Stimulated activated CD4-positive, alpha-beta T cell treated with anti-CD3 and anti-CD28 coated beads, Interleukin-2, amount 100 ng/mL, for 48 hours (primary cell): ENCODE measurements around the gene KLHL35.
A peak's percentile ranks its signal among the peaks of the same experiment; 100 is the strongest.

Source experiments
- DNase-seq, 2 donors: peaks; one replicate each; pipeline ENCODE4 v3.0.0-alpha.2; 2020

KLHL35 gene

GRCh38 chr11:75468534-75469340 is 35.7 kb upstream of the KLHL35 start:
- no peak for DNase-seq

DNA sequence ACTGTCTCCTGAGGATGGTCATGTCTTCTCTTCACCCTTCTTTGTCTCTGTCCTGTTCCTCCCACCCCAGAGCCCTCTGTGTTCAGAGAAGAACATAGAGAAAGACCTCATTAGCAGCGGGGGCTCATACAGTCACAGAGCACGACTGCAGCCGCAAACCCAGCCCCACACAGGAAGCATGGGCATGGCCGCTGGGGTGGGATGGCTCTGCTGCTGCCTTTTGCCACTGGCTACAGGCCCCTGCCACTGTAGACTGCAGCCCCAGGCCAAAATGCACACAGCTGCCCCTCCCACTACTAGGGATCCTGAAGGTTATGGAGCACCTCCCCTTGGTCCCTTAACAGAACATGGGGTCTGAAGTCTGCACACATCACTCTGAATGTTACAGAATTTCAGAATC is 34.9 kb upstream of the KLHL35 start:
- DNase-seq, result no peak

DNA sequence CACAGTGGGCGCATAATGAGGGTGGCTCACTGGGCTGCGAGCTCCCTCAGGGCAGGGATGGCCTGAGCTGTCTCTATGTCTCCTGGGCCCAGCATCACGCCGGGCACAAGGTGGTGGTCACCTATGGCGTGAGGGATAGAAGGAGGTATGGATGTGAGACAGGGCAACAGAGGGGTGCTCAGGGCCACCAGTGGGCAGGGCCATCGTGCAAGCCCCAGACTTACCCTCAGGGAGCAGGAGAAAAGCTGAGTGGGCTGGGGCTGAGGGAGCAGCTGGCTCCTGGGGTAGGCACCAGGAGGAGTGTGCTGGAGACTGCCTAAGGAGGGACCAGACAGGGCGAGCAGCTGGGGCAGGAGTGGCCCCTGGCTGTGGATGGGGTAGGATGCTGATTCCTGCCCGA is 34.3 kb upstream of the KLHL35 start:
- DNase-seq, result no peak

DNA sequence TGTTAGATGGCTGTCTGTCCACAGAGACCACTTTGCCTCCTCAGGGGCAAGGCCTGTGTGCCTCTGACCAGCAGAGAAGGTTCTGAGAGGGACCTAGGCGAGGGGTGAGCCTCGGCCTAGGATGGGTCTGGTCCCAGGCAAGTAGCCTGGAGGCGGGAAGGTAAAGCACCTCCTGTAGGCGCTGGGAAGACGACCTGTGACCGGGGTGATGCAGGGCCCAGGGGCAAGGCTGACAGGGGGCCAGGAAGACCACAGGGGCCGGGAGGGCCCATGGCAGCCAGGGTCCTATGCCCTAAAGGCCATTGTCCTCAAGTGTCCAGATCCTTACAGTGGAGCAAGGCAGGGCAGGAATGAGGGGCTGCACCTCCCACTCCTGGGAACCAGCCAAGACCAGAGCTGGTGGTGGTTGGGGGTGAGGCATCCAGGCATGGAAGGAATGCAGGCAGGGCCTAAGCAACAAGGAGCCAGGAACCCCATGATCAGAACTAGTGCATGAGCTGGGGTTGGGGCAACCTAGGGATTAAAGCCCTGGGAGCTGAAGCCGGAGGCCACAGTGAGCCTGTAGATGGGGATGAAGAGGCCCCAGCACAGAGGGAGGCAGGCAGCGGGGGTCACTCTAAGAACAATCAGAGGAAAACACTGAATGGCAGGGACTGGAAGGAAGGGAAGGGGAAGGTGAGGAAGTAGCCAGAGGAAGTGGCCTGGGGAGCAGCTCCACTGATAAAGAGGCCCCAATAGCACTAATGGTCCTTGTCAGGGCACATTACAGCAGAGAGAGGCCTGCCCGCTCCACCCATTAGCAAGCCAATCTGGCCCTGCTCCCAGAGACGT is 32.9 kb upstream of the KLHL35 start:
- DNase-seq, result no peak

GRCh38 chr11:75463106-75463774 is 30.2 kb upstream of the KLHL35 start:
- no peak for DNase-seq

DNA sequence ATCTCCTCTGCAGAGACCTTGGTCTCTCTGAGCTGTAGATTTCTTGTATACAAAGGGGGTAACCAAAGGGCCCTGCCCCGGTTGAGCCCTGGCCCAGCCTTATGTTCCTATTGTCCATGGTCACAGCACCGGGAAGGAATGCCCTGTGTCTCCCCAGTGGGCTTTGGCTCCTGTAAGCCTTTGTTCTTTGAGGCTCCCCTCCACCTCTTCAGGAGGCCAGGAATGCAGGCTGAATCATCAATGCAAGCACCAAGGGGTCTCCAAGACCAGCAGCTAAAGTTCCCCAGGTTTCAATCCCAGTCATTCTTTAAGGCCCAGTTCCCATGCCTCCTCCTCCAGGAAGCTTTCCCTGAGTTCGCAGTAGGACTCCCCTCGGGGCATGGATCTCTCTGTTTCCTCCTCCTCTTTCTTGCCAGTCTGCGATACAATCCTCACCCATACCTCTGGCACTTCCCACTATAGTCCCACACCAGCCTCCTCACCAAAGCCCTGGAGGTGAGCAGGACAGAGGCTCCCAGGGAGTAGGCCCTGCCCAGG is 29.2 kb upstream of the KLHL35 start:
- no peak for DNase-seq

DNA sequence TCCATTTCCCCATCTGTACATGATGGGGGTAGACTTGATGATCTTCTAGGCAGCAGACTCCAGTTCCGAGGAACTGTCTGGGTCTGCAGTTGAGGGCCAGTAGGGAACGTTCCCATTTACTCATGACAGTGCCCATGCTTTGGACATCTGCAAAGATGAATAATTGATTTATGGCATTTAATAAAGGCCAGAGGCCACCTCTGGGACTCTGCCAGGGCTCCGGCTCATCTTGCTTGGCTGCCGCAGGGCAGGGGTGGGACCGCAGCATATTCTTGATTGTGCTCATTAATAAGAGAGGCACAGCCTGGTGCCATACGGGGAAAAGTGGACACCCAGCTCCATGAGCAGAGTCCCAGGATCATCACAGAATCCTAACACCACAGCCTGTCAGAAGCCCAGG is 28.1 kb upstream of the KLHL35 start:
- no peak for DNase-seq

DNA sequence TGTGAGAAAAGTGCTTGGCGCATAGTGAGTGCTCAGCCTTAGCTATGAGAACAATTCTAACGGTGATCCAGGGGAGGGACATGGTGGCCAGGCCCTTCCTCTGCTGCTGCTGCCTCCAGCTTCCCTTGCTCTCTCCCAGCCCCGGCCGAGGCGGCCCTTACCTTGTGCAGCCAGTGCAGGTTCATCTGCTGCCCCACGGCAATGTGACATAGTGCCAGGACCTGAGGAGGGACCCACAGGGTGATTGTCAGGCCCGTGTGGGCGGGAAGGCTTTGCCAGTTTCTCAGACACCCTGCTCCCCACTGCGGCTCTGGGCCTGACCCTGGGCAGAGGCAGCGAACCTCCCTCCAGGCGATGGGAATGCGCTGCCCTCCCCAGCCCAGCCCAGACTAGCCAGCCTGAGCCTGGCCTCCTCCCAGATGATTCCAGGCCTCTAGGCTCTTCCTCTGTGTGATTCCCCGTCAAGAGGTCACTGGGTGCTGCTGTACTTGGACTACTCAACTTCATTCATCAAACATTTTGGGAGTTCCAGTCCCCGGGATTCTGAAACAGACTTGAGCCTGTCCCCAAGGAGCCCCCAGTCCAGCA is 23.7 kb upstream of the KLHL35 start:
- DNase-seq, result no peak

DNA sequence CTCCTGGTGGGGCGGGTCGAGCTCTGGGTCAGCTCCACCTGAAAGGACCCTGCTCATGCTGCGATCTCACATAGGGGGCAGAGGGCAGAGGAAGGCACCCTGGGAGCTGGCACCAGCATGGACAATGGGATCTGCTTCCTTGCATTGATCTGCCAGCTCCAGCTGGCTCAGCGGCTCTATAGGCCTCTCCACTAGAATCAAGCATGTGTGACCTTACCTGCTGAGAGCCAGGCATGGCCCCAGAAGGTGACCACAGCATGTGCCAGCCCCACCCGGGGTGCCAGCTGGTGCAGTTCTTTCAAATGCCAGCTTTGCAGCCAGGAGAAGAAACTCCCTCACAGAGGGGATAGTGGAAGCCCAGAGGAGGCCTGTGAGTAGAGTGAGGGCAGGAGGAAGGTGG is 22.0 kb upstream of the KLHL35 start:
- DNase-seq, result no peak

GRCh38 chr11:75453916-75454655 is 21.1 kb upstream of the KLHL35 start:
- no peak for DNase-seq

- peak; percentile 50 to 60 for DNase-seq
These were observed 18.1 kb upstream of the KLHL35 start for GRCh38 chr11:75450826-75451821.

- no peak for DNase-seq
These were observed 17.2 kb upstream of the KLHL35 start for GRCh38 chr11:75450236-75450635.

GRCh38 chr11:75449776-75450175 is 16.8 kb upstream of the KLHL35 start:
- no peak for DNase-seq

DNA sequence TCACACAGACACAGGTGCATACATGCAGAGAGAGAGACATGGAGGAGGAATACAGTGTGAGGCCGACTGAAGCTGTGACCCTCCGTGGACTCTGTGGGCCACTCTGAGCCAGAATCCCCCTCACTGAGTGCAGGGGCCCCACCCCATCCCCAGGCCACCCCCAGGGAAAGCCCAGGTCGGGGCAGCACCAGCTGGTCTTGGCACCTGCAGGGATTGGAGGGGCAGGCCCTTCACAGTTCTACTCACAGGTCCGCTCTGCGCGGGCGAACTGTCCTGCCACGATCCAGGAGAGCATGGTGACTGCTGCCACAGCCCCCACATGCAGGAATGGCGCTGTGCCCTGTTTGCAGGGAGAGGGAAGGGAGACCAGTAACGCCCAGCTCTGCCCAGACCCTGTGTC is 16.3 kb upstream of the KLHL35 start:
- no peak for DNase-seq

DNA sequence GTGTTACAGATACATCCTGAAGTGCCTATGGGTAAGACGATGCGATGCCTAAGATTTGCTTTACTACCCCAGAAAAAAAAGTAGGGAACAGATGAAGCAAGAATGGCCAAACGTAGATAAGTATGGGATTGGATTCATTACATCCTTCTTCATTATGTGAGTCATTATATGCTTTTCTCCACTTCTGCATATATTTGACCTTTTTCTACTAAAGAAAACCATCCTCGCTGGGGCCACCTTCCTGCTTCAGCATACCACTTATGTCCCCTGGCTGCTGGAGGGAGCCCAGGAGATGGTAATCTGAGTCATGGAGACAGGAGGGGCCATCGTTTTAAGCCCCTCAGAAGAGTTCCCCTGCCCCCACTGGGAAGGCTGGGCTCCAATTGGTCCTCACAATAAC is 14.4 kb upstream of the KLHL35 start:
- no peak for DNase-seq

DNA sequence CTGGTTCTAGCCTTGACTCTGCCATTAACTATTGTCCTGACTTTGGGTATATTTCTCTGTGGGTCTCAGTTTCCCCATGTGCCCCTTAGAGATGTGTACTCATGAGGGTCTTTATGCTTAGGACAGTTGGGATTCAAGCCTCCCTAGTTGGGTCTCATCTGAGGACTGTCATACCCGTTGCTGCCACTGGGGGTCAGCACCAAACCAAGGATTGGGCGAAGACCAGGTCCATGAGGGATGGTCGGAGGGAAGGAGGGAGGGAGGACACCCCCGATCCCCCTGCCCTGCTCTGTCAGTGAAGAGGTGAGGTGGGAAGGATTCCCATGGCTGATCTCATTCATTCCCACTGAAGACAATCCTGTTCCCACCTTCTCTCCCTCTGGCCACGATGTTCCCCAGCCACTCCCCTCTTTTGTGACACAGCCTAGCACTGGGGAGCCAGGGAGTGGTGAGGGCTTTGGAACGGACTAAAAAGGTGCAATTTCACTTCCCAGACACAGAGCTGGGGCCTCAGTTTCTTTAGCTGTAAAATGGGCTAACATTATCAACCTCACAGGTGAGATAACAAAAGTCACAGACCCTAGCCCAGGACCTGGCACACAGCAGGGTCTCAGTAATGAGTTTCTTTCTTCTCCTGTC is 12.4 kb upstream of the KLHL35 start:
- DNase-seq, result peak; percentile 75 to 77

- no peak for DNase-seq
These were observed 10.0 kb upstream of the KLHL35 start for GRCh38 chr11:75443043-75443442.

DNA sequence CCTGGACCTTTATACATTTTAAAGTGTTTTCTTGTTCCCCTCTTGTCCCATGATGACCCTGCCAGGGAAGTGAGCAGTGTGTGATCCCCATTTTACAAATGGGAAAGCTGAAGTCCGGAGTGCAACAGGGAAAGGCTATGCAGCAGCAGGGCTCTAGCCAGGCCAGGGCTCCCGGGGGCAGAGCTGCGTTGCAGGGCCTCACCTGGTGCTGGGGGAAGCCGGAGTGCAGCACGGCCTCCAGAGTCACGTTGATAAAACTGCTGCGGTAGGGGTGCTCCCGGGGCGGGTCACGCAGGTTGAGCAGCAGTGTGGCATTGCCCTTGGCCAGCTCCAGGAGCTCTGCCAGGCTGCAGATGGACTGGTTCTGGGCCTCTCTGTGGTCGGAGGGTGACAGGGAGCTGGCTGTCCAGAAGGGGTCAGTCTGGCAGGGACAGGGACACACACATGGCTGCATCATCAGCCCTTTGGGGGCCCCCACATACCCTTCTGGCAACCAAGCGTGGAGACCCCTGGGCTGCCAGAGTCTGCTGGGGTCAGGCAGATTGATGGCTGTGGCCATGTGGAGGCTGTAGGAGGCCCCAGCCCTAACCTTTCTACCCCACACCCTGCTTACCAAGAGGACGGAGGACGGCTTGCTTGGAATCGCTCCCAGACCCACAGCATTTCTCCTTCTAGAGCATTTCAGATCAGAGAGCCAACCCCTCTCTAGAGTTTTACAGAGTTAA is 9.3 kb upstream of the KLHL35 start:
- no peak for DNase-seq

GRCh38 chr11:75441804-75442132 is 8.8 kb upstream of the KLHL35 start:
- no peak for DNase-seq
